Hepatocyte (in vitro differentiated cells): ENCODE results near the gene GPR75.

Source experiments
- EZH2phosphoT487 ChIP-seq: fragments of 200-600 bp; sonication (generic); IDR thresholded peaks from one replicate; pipeline ENCODE4 v1.6.1; 2018; ENCODE audit warnings: antibody characterized with exemption, mild to moderate bottlenecking, low read depth, moderate library complexity; ENCODE audit not compliant: unreplicated experiment, severe bottlenecking
- TF ChIP-seq, protein P1 (sequence below): fragments of 200-600 bp; sonication (generic); IDR thresholded peaks from 2 replicates; pipeline ENCODE4 v1.5.1; 2016; ENCODE audit warnings: antibody characterized with exemption, mild to moderate bottlenecking; ENCODE audit not compliant: poor library complexity

DNA sequence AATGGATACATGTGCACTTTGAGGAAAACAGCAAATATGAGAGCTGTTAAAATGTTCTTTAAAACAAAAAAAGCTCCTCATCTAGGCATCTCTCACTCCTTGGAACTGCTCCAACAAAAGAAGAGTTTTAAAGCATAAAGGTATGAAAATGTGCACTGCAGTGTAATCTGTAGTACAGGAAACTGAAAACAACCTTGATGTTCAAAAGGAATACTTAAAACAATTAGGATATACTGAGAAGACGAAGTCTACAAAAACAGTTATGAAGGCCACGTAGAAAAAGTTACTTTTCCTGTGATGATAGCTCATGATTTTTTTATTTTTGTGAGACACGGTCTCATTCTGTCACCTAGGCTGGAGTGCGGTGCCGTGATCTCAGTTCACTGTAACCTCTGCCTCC is 2.1 kb upstream of the GPR75 start:
- TF ChIP-seq, protein P1, sequence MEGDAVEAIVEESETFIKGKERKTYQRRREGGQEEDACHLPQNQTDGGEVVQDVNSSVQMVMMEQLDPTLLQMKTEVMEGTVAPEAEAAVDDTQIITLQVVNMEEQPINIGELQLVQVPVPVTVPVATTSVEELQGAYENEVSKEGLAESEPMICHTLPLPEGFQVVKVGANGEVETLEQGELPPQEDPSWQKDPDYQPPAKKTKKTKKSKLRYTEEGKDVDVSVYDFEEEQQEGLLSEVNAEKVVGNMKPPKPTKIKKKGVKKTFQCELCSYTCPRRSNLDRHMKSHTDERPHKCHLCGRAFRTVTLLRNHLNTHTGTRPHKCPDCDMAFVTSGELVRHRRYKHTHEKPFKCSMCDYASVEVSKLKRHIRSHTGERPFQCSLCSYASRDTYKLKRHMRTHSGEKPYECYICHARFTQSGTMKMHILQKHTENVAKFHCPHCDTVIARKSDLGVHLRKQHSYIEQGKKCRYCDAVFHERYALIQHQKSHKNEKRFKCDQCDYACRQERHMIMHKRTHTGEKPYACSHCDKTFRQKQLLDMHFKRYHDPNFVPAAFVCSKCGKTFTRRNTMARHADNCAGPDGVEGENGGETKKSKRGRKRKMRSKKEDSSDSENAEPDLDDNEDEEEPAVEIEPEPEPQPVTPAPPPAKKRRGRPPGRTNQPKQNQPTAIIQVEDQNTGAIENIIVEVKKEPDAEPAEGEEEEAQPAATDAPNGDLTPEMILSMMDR = no peak
- TF ChIP-seq EZH2phosphoT487 = no peak
